ENCODE results near the gene COL6A3. TPM values are rescaled to one million over a fixed set of nuclear protein-coding genes. Genes with fewer than 3 reads are reported as not detected.

COL6A3 gene
- total RNA-seq, 1 experiment from 2014 or later = 0.81 TPM

GRCh38 chr2:237434866-237435311, 20.9 kb upstream of the COL6A3 start:
- Histone ChIP-seq H2BK20ac (ENCODE audit: low read depth, low read length, poor library complexity, severe bottlenecking) (no peak overlapping the region), H3K14ac (ENCODE audit: insufficient read depth, low read length) (no peak overlapping the region), H3K27ac (ENCODE audit: insufficient read length, low read depth, low read length) (no peak overlapping the region), H3K9me3 (ENCODE audit: control insufficient read depth, low read depth, low read length) (no peaks in the 10 kb centered on the region), H2BK12ac (ENCODE audit: insufficient read length, low read depth, low read length) (no peak overlapping the region), H3K18ac (ENCODE audit: insufficient read length, low read depth, low read length) (no peak overlapping the region), H3K4me1 (ENCODE audit: insufficient read depth, low read length) (peaks cover 8% of the 10 kb centered on the region; the same call in 1 of the 2 replicates), H4K5ac (ENCODE audit: insufficient read length, low read depth, low read length) (no peak overlapping the region), H3K23me2 (ENCODE audit: insufficient read length, low read depth, low read length, poor library complexity, severe bottlenecking) (no peaks in the 10 kb centered on the region), H3K79me1 (ENCODE audit: insufficient read depth, low read depth, low read length, poor library complexity, severe bottlenecking) (no peaks in the 10 kb centered on the region), H3K56ac (ENCODE audit: insufficient read length, low read depth, low read length) (no peak overlapping the region), H3K4me2 (ENCODE audit: insufficient read depth, insufficient read length, low read length) (no peak overlapping the region), H3K27me3 (ENCODE audit: insufficient read depth, low read length) (no peaks in the 10 kb centered on the region), H2BK15ac (ENCODE audit: low read depth, low read length) (no peak overlapping the region), H2AK5ac (ENCODE audit: insufficient read length, low read length) (no peak overlapping the region), H2BK120ac (ENCODE audit: low read depth, low read length, poor library complexity, severe bottlenecking) (no peak overlapping the region), H3K9ac (ENCODE audit: extremely low read depth, insufficient read length, low read length) (no peak overlapping the region), H2BK5ac (ENCODE audit: insufficient read length, low read length) (no peak overlapping the region), H2AFZ (ENCODE audit: low read length) (no peak overlapping the region), H3K23ac (ENCODE audit: insufficient read length, low read depth, low read length) (no peak overlapping the region), H3K4ac (ENCODE audit: low read depth, low read length) (no peak overlapping the region), H4K20me1 (ENCODE audit: control insufficient read depth, insufficient read depth, insufficient read length) (no peaks in the 10 kb centered on the region), H3K79me2 (ENCODE audit: insufficient read depth, low read length) (no peaks in the 10 kb centered on the region), H4K91ac (ENCODE audit: insufficient read length, low read depth, low read length) (no peak overlapping the region), H4K8ac (replicated peaks; ENCODE audit: insufficient read length, low read depth, low read length) (no peak overlapping the region), H3T11ph (ENCODE audit: low read length) (no peak overlapping the region)
- Mint-ChIP-seq H3K27ac (no peak overlapping the region), H3K4me3 (no peak overlapping the region; a peak in 1 of 5 replicates), H3K36me3 (ENCODE audit: insufficient read depth in 1 of 3, low read depth in 3 of 3) (no peaks in the 10 kb centered on the region; a peak in 1 of 7 replicates), H3K27me3 (ENCODE audit: low read depth) (peaks cover 11% of the 10 kb centered on the region), H3K4me1 (peaks cover 30 to 33% of the 10 kb centered on the region in 2 experiments), H3K9me3 (peaks cover 3 to 8% of the 10 kb centered on the region in 2 experiments; a peak in 3 of 5 replicates)
- whole genome bisulfite sequencing (ENCODE audit: extremely low coverage, insufficient read length, low lambda C conversion rate) = no CpG with 5 or more reads among the region's 14 CpGs
- TF ChIP-seq CTCF (conservative IDR thresholded peaks at IDR 0.05) = no peak
- no peak for DNase-seq

Data from H9 (cell line).